LNCAP (cell line): ENCODE measurements around the gene PTK7.

Experiments
- CTCF ChIP-seq: fragments of 450-650 bp; IDR thresholded peaks from 2 replicates; pipeline ENCODE4 v1.5.1; 2017; ENCODE audit warnings: mild to moderate bottlenecking

Gene PTK7

GRCh38 chr6:43186706-43187105 lies 110.6 kb downstream of the PTK7 start:
- no peak for TF ChIP-seq CTCF

GRCh38 chr6:43187821-43188220 lies 111.7 kb downstream of the PTK7 start:
- TF ChIP-seq CTCF: no peak

- no peak for TF ChIP-seq CTCF
Measured at GRCh38 chr6:43188426-43188825, 112.3 kb downstream of the PTK7 start.

- TF ChIP-seq CTCF: no peak
Measured at GRCh38 chr6:43189776-43190304, 113.7 kb downstream of the PTK7 start.

GRCh38 chr6:43192911-43193310 lies 116.8 kb downstream of the PTK7 start:
- TF ChIP-seq CTCF: no peak

- TF ChIP-seq CTCF: no peak
Measured at GRCh38 chr6:43193929-43194328, 117.8 kb downstream of the PTK7 start.

- no peak for TF ChIP-seq CTCF
Measured at GRCh38 chr6:43196337-43196736, 120.2 kb downstream of the PTK7 start.

GRCh38 chr6:43199912-43200311 lies 123.8 kb downstream of the PTK7 start:
- TF ChIP-seq CTCF: no peak
